Mammary epithelial cell (primary cell): ENCODE results near the gene PATL1.

Experiments
- CTCF ChIP-seq, 2 donors: IDR thresholded peaks in 1 of 2; conservative IDR thresholded peaks in 1 of 2; 2 replicates each; pipeline ENCODE4 v1.5.1; 2011 to 2012; ENCODE audit warnings: inconsistent platforms in 2 of 2, low read length in 2 of 2, mild to moderate bottlenecking in 2 of 2, control low read depth in 1 of 2, low read depth in 1 of 2; ENCODE audit not compliant: insufficient read depth in 1 of 2; ENCODE audit errors: extremely low read depth in 1 of 2
- EZH2 ChIP-seq: IDR thresholded peaks from 2 replicates; pipeline ENCODE4 v1.6.1; 2012; ENCODE audit warnings: low read length, inconsistent platforms, borderline replicate concordance

DNA sequence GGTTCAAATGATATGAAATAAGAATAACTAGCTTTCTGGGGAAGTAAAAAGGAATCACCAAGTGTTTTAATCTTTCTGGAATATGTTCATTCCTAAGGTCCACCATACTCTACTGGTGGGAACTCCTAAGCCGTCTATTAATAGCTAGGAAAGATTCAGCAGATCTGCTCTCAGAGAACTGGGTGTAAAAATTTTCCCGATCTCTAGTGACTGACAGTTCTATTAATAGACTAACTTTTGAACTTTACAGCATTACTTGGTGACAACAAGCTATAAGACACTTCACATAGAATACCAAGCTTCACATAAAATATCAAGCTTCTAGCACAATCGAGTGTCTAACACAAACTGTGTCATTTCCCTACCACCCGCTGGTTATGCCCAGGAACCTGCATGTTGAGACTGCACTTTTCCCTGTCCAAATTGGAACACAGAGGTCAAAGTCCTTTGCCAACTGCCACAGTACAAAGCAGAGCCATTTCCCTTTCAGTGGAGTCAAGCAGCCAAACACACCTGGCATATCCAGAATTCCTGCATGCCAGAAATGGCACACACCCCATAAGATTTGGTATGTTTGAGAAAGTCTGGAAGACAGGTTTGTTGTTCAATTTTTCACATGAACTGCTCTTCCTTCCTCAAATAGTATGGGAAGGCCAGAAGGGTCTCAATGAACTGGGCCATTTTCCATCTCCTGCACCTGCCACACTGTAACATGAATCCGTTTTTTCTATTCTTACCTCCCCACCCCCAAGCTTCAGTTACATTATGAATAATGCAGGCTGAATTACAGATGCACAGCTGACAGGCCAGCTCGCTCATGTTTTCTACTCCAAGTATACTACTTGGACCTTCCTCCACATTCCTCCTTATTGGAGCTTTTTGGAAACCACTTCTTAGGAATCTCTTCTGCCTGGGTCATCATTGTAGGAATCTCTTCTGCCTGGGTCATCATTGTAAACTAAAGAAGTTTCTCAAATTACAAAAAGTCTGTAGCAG lies 57.0 kb downstream of the PATL1 start:
- TF ChIP-seq CTCF (conservative IDR thresholded peaks at IDR 0.05 in 1 of 2, IDR thresholded peaks at IDR 0.05 in 1 of 2; ENCODE audit: extremely low read depth in 1 of 2, insufficient read depth in 1 of 2, low read depth in 1 of 2, low read length in 2 of 2) (no peak), EZH2 (no peak)
